GM21526 (cell line): Measurements from ENCODE around the gene ADAM21.
"Not testable (repeated sequence)": the region's sequence is repeated elsewhere in the genome, so short reads cannot be mapped to it uniquely, and the experiment has no call there.

Experiments used
- ATAC-seq: cut with Tn5 transposase; IDR thresholded peaks from one replicate; pipeline ENCODE4 v1.9.1; 2021; ENCODE audit warnings: moderate library complexity; ENCODE audit not compliant: unreplicated experiment, low FRiP score

The ADAM21 gene

DNA sequence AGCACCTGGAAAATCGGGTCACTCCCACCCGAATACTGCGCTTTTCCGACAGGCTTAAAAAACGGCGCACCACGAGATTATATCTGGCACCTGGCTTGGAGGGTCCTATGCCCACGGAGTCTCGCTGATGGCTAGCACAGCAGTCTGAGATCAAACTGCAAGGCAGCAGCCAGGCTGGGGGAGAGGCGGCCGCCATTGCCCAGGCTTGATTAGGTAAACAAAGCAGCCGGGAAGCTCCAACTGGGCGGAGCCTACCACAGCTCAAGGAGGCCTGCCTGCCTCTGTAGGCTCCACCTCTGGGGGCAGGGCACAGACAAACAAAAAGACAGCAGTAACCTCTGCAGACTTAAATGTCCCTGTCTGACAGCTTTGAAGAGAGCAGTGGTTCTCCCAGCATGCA lies 23.5 kb downstream of the ADAM21 start:
- ATAC-seq: not testable (repeated sequence)

DNA sequence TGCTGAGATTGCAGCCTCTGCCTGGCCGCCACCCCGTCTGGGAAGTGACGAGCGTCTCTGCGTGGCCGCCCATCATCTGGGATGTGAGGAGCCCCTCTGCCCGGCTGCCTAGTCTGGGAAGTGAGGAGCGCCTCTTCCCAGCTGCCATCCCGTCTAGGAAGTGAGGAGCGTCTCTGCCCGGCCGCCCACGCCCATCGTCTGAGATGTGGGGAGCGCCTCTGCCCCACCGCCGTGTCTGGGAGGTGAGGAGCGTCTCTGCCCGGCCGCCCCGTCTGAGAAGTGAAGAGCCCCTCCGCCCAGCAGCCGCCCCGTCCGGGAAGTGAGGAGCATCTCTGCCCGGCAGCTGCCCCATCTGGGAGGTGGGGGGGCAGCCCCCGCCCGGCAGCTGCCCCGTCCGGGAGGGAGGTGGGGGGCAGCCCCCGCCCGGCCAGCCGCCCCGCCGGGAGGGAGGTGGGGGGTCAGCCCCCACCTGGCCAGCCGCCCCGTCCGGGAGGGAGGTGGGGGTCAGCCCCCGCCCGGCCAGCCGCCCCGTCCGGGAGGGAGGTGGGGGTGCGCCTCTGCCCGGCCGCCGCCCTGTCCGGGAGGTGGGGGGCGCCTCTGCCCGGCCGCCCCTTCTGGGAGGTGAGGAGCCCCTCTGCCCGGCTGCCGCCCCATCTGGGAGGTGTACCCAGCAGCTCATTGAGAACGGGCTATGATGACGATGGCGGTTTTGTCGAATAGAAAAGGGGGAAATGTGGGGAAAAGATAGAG lies 25.6 kb downstream of the ADAM21 start:
- not testable (repeated sequence) for ATAC-seq

DNA sequence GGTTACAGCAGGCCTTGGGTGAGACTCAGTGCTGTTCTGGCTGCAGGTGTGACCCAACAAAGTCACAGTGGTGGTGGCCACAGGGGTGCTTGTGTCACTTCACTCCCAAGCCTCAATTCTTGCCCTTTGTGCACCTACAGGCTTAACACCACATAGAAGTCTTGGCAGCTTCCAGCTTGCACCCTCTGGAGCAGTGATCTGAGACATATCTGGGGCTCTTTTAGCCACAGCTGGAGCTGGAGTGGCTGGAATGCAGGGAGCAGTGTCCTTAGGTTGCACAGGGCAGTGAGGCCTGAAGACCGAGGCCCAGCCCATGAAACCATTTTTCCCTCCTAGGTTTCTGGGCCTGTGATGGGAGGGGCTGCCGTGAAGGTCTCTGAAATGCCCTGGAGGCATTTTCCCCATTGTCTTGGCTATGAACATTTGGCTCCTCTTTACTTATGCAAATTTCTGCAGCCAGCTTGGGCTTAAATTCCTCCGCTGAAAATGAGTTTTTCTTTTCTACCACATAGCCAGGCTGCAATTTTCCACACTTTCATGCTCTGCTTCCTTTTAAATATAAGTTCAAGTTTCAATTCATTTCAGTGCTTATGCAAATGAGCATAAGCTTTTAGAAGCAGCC lies 37.7 kb downstream of the ADAM21 start:
- no peak for ATAC-seq

DNA sequence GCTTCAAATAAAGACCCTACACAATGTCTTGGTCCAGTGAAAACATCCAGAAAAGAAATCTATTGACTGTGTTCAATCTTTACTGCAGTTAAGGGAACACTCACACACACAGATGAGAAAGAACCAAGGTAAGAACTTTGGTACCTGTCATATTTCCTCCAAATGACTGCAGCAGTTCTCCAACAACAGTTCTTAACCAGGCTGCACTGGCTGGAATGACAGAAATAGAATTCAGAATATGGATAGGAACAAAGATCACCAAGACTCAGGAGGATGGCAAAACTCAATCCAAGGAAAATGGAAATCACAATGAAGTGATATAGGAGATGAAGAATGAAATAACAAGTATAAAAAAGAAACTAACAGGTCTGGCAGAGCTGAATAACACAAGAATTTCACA lies 46.2 kb downstream of the ADAM21 start:
- no peak for ATAC-seq
